ENCODE measurements around the gene TMPRSS12.

DNA sequence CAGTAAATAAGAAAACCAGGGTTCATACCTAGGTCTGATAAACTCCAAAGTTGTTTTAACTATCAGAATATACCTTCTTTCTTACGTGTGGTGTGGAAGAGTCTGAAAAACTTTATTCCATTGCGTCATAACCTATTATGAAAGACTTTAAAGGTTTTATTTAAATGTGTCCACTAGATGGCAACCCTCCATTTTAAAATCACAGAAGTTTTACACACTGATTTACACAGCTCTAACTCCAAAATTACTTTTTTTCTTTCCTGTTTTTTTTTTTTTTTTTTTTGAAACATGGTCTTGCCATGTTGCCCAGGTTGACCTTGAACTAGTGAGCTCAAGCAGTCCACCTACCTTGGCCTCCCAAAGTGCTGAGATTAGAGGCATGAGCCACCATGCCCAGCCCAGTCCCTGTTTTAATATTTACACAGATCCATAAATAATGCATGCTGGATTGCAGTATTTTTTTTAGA lies 17.3 kb upstream of the TMPRSS12 start:
- TF ChIP-seq, protein P1, sequence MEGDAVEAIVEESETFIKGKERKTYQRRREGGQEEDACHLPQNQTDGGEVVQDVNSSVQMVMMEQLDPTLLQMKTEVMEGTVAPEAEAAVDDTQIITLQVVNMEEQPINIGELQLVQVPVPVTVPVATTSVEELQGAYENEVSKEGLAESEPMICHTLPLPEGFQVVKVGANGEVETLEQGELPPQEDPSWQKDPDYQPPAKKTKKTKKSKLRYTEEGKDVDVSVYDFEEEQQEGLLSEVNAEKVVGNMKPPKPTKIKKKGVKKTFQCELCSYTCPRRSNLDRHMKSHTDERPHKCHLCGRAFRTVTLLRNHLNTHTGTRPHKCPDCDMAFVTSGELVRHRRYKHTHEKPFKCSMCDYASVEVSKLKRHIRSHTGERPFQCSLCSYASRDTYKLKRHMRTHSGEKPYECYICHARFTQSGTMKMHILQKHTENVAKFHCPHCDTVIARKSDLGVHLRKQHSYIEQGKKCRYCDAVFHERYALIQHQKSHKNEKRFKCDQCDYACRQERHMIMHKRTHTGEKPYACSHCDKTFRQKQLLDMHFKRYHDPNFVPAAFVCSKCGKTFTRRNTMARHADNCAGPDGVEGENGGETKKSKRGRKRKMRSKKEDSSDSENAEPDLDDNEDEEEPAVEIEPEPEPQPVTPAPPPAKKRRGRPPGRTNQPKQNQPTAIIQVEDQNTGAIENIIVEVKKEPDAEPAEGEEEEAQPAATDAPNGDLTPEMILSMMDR (conservative IDR thresholded peaks at IDR 0.05): peak; percentile 69
- TF ChIP-seq ZFX (IDR thresholded peaks at IDR 0.05): no peak
